HL-60 (cell line): ENCODE results near the gene ANKRD34A.

Experiments
- DNase-seq, 2 experiments: peaks; one replicate each; pipeline ENCODE4 v3.0.0-alpha.2; 2010 to 2020; ENCODE audit warnings: low read depth in 1 of 2, low spot score in 1 of 2
- H3K27ac ChIP-seq: fragments of 250-450 bp; sonication (Bioruptor Pico); replicated peaks from 2 replicates; pipeline ENCODE4 v1.5.1; 2020; ENCODE audit warnings: mild to moderate bottlenecking, moderate library complexity
- H3K27me3 ChIP-seq: fragments of 250-450 bp; sonication (Bioruptor Pico); 2 replicates; pipeline ENCODE4 v1.5.1; 2021; ENCODE audit warnings: mild to moderate bottlenecking, moderate library complexity; ENCODE audit not compliant: insufficient read depth, poor library complexity, severe bottlenecking
- H3K4me3 ChIP-seq: replicated peaks from 2 replicates; pipeline ENCODE4 v1.5.1; 2011; ENCODE audit warnings: mild to moderate bottlenecking, control low read depth, low read length; ENCODE audit not compliant: insufficient read depth
- CTCF ChIP-seq: IDR thresholded peaks from one replicate; pipeline ENCODE4 v1.5.1; 2011; ENCODE audit warnings: low read length, control low read depth, inconsistent platforms; ENCODE audit not compliant: insufficient read depth
- GABPA ChIP-seq: IDR thresholded peaks from 2 replicates; pipeline ENCODE4 v1.6.1; 2012; ENCODE audit warnings: low read depth
- POLR2AphosphoS5 ChIP-seq: IDR thresholded peaks from 2 replicates; pipeline ENCODE4 v1.6.1; 2012; ENCODE audit warnings: low read depth
- REST ChIP-seq: IDR thresholded peaks from 2 replicates; pipeline ENCODE4 v1.6.1; 2012; ENCODE audit warnings: low read depth; ENCODE audit not compliant: insufficient replicate concordance
- SPI1 ChIP-seq: IDR thresholded peaks from 2 replicates; pipeline ENCODE4 v1.6.1; 2012; ENCODE audit warnings: low read depth, mild to moderate bottlenecking, borderline replicate concordance

Gene ANKRD34A

GRCh38 chr1:145978471-145978853 lies 14.1 kb upstream of the ANKRD34A start:
- DNase-seq: no peak
- TF ChIP-seq POLR2AphosphoS5 (no peak), SPI1 (no peak), CTCF (no peak), GABPA (no peak), REST (no peak)

GRCh38 chr1:145977486-145978470 lies 13.4 kb upstream of the ANKRD34A start:
- Histone ChIP-seq H3K27ac (peak overlapping the region; percentile 91), H3K4me3 (no peak overlapping the region), H3K27me3 (no peaks in the 10 kb centered on the region)
- TF ChIP-seq CTCF (peak; percentile 84), SPI1 (no peak)
- DNase-seq: peak in 1 of 2 experiments; percentile 76

More at GRCh38 chr1:145978471-145978853, 14.1 kb upstream of the ANKRD34A start:
- Histone ChIP-seq H3K4me3 (no peak overlapping the region), H3K27ac (peak overlapping the region; percentile 91), H3K27me3 (no peaks in the 10 kb centered on the region)

GRCh38 chr1:145977016-145977415 lies 12.6 kb upstream of the ANKRD34A start:
- no peak overlapping the region for H3K4me3 ChIP-seq
- no peak for DNase-seq
- H3K27me3 ChIP-seq: no peaks in the 10 kb centered on the region
- TF ChIP-seq SPI1: no peak
- TF ChIP-seq GABPA: no peak
- TF ChIP-seq POLR2AphosphoS5: no peak
- TF ChIP-seq REST: no peak
- TF ChIP-seq CTCF: no peak
- no peak overlapping the region for H3K27ac ChIP-seq
